ENCODE measurements around the gene NRG2.

NRG2 gene

GRCh38 chr5:139954462-139954861 lies 88.6 kb downstream of the NRG2 start:
- TF ChIP-seq CTCF (IDR thresholded peaks at IDR 0.05; ENCODE audit: insufficient read depth, low read depth, low read length, missing control alignments), result no peak
- DNase-seq (ENCODE audit: low read depth), result no peak
- no peak overlapping the region for H3K4me3 ChIP-seq (ENCODE audit: low read depth, low read length)

GRCh38 chr5:139954022-139954421 lies 89.1 kb downstream of the NRG2 start:
- H3K4me3 ChIP-seq (ENCODE audit: low read depth, low read length), result no peak overlapping the region
- no peak for DNase-seq (ENCODE audit: low read depth)
- no peak for TF ChIP-seq CTCF (IDR thresholded peaks at IDR 0.05; ENCODE audit: insufficient read depth, low read depth, low read length, missing control alignments)

- no peak overlapping the region for H3K4me3 ChIP-seq (ENCODE audit: low read depth, low read length)
- no peak for DNase-seq (ENCODE audit: low read depth)
- no peak for TF ChIP-seq CTCF (IDR thresholded peaks at IDR 0.05; ENCODE audit: insufficient read depth, low read depth, low read length, missing control alignments)
Measured at GRCh38 chr5:139952574-139952973, 90.5 kb downstream of the NRG2 start.

GRCh38 chr5:139951983-139952382 lies 91.1 kb downstream of the NRG2 start:
- no peak for DNase-seq (ENCODE audit: low read depth)
- TF ChIP-seq CTCF (IDR thresholded peaks at IDR 0.05; ENCODE audit: insufficient read depth, low read depth, low read length, missing control alignments), result no peak
- H3K4me3 ChIP-seq (ENCODE audit: low read depth, low read length), result no peak overlapping the region

- DNase-seq (ENCODE audit: low read depth), result no peak
- TF ChIP-seq CTCF (IDR thresholded peaks at IDR 0.05; ENCODE audit: insufficient read depth, low read depth, low read length, missing control alignments), result no peak
- no peak overlapping the region for H3K4me3 ChIP-seq (ENCODE audit: low read depth, low read length)
Measured at GRCh38 chr5:139951296-139951924, 91.7 kb downstream of the NRG2 start.

GRCh38 chr5:139950436-139950835 lies 92.7 kb downstream of the NRG2 start:
- DNase-seq (ENCODE audit: low read depth), result no peak
- no peak for TF ChIP-seq CTCF (IDR thresholded peaks at IDR 0.05; ENCODE audit: insufficient read depth, low read depth, low read length, missing control alignments)
- H3K4me3 ChIP-seq (ENCODE audit: low read depth, low read length), result no peak overlapping the region

GRCh38 chr5:139949710-139950109 lies 93.4 kb downstream of the NRG2 start:
- TF ChIP-seq CTCF (IDR thresholded peaks at IDR 0.05; ENCODE audit: insufficient read depth, low read depth, low read length, missing control alignments), result no peak
- no peak overlapping the region for H3K4me3 ChIP-seq (ENCODE audit: low read depth, low read length)
- DNase-seq (ENCODE audit: low read depth), result no peak

Data from GM12865 (cell line).